ENCODE results near the gene CHSY1. TPM values are rescaled to one million over a fixed set of nuclear protein-coding genes. Genes with fewer than 3 reads are reported as not detected.
A peak's percentile ranks its signal among the peaks of the same experiment; 100 is the strongest.

CHSY1 gene
- total RNA-seq, 1 experiment from 2014 or later, result 11.4 TPM

DNA sequence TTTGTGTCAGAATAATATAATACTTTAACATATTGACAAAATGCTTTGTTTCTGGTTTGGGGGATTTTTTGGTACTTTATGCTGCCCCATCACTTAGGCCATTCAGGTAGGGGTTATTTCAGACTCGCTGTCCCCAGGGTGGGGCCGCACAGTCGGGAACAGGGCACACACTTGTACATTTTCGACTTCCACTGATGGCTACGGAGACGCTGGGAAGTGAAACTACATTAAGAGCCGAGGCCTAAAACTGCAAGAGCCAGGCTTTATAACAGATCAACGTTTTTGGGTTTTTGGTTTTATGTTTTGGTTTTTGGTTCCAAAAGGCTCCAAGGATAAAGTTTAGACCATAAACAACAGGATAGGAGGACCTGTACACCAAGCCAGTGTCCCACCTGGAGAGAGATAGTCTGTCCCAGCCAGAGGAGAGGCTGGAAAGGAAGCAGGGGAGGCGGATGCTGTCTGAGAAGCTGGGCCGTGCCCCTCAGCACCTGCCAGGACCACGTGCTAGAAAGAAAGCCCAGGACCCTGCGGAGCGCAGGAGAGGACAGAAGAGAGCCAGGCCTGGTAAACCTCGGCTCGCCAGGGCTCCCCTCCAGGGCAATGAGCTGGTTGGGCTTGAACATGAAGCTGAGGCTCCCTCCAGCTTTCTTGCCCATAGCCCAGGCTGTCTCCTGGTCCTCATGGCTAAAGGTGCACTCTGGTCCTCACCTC is 111.7 kb downstream of the CHSY1 start:
- H3K4me1 ChIP-seq (ENCODE audit: low read length), result peaks cover 16% of the 10 kb centered on the region
- DNase-seq, result peak; percentile 60
- peak overlapping the region; percentile 30 for H3K4me2 ChIP-seq (ENCODE audit: low read depth, low read length, poor library complexity, severe bottlenecking)

DNA sequence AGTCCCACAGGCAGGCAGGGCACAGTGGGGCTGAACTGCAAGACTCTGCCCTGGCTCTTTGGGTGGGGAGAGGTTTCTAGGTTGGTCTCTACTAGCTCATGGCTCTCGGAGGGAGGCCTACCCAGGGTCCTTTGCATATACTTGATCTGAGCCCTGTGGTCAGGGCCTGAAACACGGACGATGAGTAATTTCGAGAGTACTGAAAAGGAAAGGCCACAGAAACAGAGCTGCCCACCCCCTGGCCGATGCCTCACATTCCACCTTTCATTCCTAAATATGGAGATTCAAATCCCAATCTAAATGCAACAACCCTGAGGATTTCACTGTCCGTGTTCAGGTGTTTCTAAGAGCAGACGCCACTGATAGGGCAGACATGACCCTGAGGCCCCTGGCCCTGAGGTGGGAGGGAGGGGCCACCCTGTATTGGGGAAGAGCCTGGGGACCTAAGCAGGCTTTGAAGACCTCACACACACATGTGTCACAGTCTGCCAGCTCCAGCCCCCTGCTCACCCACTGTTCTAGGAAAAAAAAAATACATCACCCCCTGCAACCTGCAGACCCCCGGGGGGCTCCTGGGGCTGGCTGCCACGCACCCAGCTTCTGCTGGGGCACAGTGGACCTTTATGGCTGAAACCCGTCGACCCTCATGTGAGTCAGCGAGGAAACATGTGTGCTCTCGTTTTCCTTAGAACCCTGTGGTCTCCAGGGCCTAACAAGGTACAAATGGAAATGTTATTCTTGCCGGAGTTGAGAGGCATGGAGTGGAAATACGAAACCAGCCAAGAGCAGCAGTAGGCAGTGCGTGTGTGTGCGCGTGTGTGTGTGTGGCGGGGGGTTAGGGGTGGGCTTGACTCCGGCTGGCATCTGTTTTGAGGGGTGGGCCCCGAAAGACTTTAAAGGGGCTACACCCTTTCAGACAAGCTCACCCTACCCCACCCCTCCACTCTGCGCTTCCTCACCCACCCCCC is 112.7 kb downstream of the CHSY1 start:
- no peaks in the 10 kb centered on the region for H3K9me3 ChIP-seq (ENCODE audit: low read length)
- H4K20me1 ChIP-seq (ENCODE audit: insufficient read depth, low read depth, low read length), result no peaks in the 10 kb centered on the region
- no peaks in the 10 kb centered on the region for H3K36me3 ChIP-seq (ENCODE audit: insufficient read depth, low read length)
- peaks cover 16% of the 10 kb centered on the region for H3K4me1 ChIP-seq (ENCODE audit: low read length)
- H3K27me3 ChIP-seq (ENCODE audit: low read length), result no peaks in the 10 kb centered on the region
- H3K9ac ChIP-seq (ENCODE audit: low read length), result no peak overlapping the region
- H3K9me2 ChIP-seq (replicated peaks; ENCODE audit: insufficient read depth, low read length), result no peaks in the 10 kb centered on the region; the same call in 1 of the 2 replicates
- no peak overlapping the region for H3K4me2 ChIP-seq (ENCODE audit: low read depth, low read length, poor library complexity, severe bottlenecking)
- no peak for DNase-seq
- H3K79me2 ChIP-seq (ENCODE audit: low read length), result no peaks in the 10 kb centered on the region
- H2AFZ ChIP-seq (ENCODE audit: low read length), result no peak overlapping the region
- no peak overlapping the region for H3K27ac ChIP-seq (ENCODE audit: low read length)
- H3K4me3 ChIP-seq (ENCODE audit: low read length), result no peak overlapping the region

More for the DNA sequence above, 111.7 kb downstream of the CHSY1 start:
- Histone ChIP-seq H3K9me2 (replicated peaks; ENCODE audit: insufficient read depth, low read length) (no peaks in the 10 kb centered on the region; the same call in 1 of the 2 replicates), H3K79me2 (ENCODE audit: low read length) (no peaks in the 10 kb centered on the region), H3K9me3 (ENCODE audit: low read length) (no peaks in the 10 kb centered on the region), H3K36me3 (ENCODE audit: insufficient read depth, low read length) (no peaks in the 10 kb centered on the region), H3K9ac (ENCODE audit: low read length) (peak overlapping the region; percentile 11; the same call in 1 of the 2 replicates), H4K20me1 (ENCODE audit: insufficient read depth, low read depth, low read length) (no peaks in the 10 kb centered on the region), H3K27ac (ENCODE audit: low read length) (no peak overlapping the region), H3K4me3 (ENCODE audit: low read length) (no peak overlapping the region), H2AFZ (ENCODE audit: low read length) (peak overlapping the region; percentile 1; the same call in 1 of the 2 replicates), H3K27me3 (ENCODE audit: low read length) (no peaks in the 10 kb centered on the region)

DNA sequence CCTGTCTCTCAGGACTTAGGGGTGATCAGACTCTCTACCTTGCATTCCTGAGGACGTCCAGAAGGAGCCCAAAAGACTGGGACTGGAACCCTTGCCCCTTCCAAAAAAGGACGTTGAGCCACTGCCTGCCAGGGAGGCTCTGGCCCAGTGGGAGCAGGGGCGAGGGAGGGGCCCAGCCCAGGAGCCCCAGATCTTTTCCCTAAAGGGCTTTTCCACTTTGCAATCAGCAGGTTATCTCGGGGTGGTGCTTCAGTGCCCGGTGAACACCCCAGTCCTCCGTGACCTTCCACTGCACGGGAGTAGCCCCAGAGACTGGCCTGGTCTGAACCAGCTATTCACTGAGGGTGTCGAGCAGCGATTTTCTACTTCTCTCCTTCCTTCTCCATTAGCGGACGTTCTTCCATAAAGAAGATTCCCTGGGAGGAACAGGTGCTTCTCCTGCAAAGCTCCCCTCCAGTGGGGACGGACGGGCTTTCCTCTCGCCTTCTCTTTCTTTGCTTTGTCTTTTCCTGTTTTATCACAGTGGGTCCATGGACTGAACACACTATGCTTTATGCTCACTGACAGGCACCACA is 113.7 kb downstream of the CHSY1 start:
- no peaks in the 10 kb centered on the region for H3K9me3 ChIP-seq (ENCODE audit: low read length)
- no peak overlapping the region for H3K4me3 ChIP-seq (ENCODE audit: low read length)
- no peaks in the 10 kb centered on the region for H4K20me1 ChIP-seq (ENCODE audit: insufficient read depth, low read depth, low read length)
- peaks cover 21% of the 10 kb centered on the region for H3K4me1 ChIP-seq (ENCODE audit: low read length)
- no peaks in the 10 kb centered on the region for H3K79me2 ChIP-seq (ENCODE audit: low read length)
- H3K27me3 ChIP-seq (ENCODE audit: low read length), result no peaks in the 10 kb centered on the region
- H3K36me3 ChIP-seq (ENCODE audit: insufficient read depth, low read length), result no peaks in the 10 kb centered on the region
- no peak overlapping the region for H3K9ac ChIP-seq (ENCODE audit: low read length)
- H3K9me2 ChIP-seq (replicated peaks; ENCODE audit: insufficient read depth, low read length), result no peaks in the 10 kb centered on the region; the same call in 1 of the 2 replicates
- H3K4me2 ChIP-seq (ENCODE audit: low read depth, low read length, poor library complexity, severe bottlenecking), result no peak overlapping the region
- no peak overlapping the region for H3K27ac ChIP-seq (ENCODE audit: low read length)
- no peak overlapping the region for H2AFZ ChIP-seq (ENCODE audit: low read length)
- DNase-seq, result no peak

DNA sequence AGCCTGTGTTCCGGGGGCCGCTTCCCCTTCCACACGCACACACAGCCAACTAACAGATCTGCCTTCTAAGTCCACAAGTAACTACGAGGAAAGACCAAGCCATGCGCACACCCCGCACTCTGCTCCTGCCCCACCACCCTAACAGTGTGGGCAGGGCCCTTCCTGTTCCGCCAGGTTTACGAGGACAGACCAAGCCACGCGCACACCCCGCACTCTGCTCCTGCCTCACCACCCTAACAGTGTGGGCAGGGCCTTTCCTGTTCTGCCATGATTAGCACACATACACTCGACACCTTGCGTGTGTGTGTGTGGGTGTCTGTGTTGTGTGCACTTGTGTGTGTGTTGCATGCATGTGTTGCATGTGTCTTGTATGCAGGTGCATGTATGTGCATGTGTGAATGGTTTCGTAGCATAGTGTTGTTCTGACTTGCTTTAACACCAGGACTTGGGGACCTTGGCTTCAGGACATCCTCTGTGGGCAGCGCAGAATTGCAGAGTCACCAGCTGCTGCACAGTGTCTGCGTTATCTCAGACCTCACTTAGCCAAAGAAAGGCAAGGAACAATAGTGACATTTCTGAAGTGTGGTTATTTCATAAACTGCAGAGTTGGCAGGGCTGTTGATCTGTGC is 114.4 kb downstream of the CHSY1 start:
- DNase-seq, result no peak

DNA sequence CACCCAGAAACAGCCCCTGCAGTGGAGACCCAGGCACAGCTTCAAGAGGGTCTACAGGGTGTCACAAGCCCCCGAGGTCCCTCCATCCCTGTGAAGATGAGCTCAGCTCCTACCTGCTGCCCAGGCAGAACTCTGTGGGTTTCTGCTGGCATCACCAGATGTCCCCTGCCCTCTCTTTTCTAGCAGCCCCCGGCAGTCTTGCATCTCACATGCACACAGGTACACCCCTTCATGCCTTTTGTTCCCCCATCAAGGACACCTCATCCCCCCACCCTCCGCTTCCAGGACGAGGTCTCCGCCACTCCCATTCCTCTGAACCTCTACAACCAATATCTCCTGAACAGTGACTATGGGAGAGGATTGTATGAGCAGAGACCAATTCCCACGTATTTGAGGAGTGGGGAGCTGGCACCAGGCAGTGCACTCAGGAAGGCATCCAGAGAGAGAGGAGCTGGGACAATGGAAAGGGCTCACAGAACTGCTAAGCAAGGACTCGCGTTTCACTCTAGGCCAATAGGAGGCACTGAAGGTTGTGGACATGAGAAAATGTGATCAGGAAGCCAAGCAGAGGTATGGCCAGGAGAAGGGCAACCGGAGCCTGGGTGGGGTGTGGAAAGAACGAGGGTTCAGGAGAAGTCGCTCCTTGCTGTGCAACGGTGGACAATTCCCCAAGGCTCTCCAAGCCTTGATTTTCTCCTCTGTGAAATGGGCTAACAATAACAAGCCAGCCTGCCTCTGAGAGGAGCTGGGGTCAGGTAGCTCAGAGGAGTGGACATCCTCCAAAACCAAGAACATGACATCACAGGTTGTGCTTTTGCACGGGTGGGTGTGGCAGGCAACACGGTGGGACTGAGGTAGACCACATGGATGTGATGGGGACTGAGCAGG is 115.2 kb downstream of the CHSY1 start:
- no peak overlapping the region for H3K27ac ChIP-seq (ENCODE audit: low read length)
- H3K9ac ChIP-seq (ENCODE audit: low read length), result no peak overlapping the region
- no peak overlapping the region for H3K4me2 ChIP-seq (ENCODE audit: low read depth, low read length, poor library complexity, severe bottlenecking)
- H3K36me3 ChIP-seq (ENCODE audit: insufficient read depth, low read length), result no peaks in the 10 kb centered on the region
- H3K9me3 ChIP-seq (ENCODE audit: low read length), result no peaks in the 10 kb centered on the region
- no peaks in the 10 kb centered on the region for H3K9me2 ChIP-seq (replicated peaks; ENCODE audit: insufficient read depth, low read length)
- no peaks in the 10 kb centered on the region for H3K27me3 ChIP-seq (ENCODE audit: low read length)
- H3K4me3 ChIP-seq (ENCODE audit: low read length), result no peak overlapping the region
- peaks cover 21% of the 10 kb centered on the region for H3K4me1 ChIP-seq (ENCODE audit: low read length)
- no peaks in the 10 kb centered on the region for H4K20me1 ChIP-seq (ENCODE audit: insufficient read depth, low read depth, low read length)
- H2AFZ ChIP-seq (ENCODE audit: low read length), result no peak overlapping the region
- H3K79me2 ChIP-seq (ENCODE audit: low read length), result no peaks in the 10 kb centered on the region
- DNase-seq, result no peak

More for the DNA sequence above, 114.4 kb downstream of the CHSY1 start:
- H3K27me3 ChIP-seq (ENCODE audit: low read length), result no peaks in the 10 kb centered on the region
- no peaks in the 10 kb centered on the region; the same call in 1 of the 2 replicates for H3K9me2 ChIP-seq (replicated peaks; ENCODE audit: insufficient read depth, low read length)
- H3K27ac ChIP-seq (ENCODE audit: low read length), result no peak overlapping the region
- H3K9me3 ChIP-seq (ENCODE audit: low read length), result no peaks in the 10 kb centered on the region
- no peaks in the 10 kb centered on the region for H3K36me3 ChIP-seq (ENCODE audit: insufficient read depth, low read length)
- peaks cover 21% of the 10 kb centered on the region for H3K4me1 ChIP-seq (ENCODE audit: low read length)
- no peak overlapping the region for H3K9ac ChIP-seq (ENCODE audit: low read length)
- no peak overlapping the region for H3K4me2 ChIP-seq (ENCODE audit: low read depth, low read length, poor library complexity, severe bottlenecking)
- no peak overlapping the region for H2AFZ ChIP-seq (ENCODE audit: low read length)
- no peaks in the 10 kb centered on the region for H3K79me2 ChIP-seq (ENCODE audit: low read length)
- H4K20me1 ChIP-seq (ENCODE audit: insufficient read depth, low read depth, low read length), result no peaks in the 10 kb centered on the region
- no peak overlapping the region for H3K4me3 ChIP-seq (ENCODE audit: low read length)

DNA sequence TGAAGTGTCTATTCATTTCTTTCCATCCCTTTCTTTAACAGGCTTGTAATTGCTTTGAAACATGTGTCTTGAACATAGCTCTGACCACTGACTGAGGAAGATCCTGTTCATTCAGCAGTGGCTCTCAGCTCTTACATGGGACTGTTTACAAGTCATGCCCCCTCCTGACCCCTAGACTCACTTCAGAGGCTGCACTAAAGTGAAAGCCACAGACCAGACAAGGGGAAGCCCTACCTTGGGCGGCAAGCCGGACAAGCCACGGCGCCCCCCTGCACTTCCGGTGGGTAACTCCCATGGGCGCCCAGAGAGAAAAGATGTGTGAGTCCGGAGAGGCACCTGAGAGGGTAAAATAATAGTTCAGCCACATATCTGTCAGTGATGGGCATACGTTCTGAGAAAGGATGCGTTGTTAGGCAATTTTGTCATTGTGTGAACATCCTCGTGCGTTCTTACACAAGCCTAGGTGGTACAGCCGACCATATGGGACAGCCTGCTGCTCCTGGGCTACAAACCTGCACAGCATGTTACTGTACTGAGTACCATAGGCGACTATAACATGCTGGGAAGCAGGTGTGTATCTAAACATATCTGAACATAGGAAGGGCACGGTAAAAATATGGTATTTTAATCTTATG is 116.2 kb downstream of the CHSY1 start:
- H3K27ac ChIP-seq (ENCODE audit: low read length), result no peak overlapping the region
- no peaks in the 10 kb centered on the region for H3K27me3 ChIP-seq (ENCODE audit: low read length)
- no peaks in the 10 kb centered on the region for H3K79me2 ChIP-seq (ENCODE audit: low read length)
- H3K9ac ChIP-seq (ENCODE audit: low read length), result no peak overlapping the region
- no peak overlapping the region for H3K4me2 ChIP-seq (ENCODE audit: low read depth, low read length, poor library complexity, severe bottlenecking)
- H2AFZ ChIP-seq (ENCODE audit: low read length), result no peak overlapping the region
- DNase-seq, result no peak
- H3K4me3 ChIP-seq (ENCODE audit: low read length), result no peak overlapping the region
- no peaks in the 10 kb centered on the region for H3K36me3 ChIP-seq (ENCODE audit: insufficient read depth, low read length)
- no peaks in the 10 kb centered on the region for H4K20me1 ChIP-seq (ENCODE audit: insufficient read depth, low read depth, low read length)
- peaks cover 21% of the 10 kb centered on the region for H3K4me1 ChIP-seq (ENCODE audit: low read length)
- H3K9me3 ChIP-seq (ENCODE audit: low read length), result no peaks in the 10 kb centered on the region
- H3K9me2 ChIP-seq (replicated peaks; ENCODE audit: insufficient read depth, low read length), result no peaks in the 10 kb centered on the region

DNA sequence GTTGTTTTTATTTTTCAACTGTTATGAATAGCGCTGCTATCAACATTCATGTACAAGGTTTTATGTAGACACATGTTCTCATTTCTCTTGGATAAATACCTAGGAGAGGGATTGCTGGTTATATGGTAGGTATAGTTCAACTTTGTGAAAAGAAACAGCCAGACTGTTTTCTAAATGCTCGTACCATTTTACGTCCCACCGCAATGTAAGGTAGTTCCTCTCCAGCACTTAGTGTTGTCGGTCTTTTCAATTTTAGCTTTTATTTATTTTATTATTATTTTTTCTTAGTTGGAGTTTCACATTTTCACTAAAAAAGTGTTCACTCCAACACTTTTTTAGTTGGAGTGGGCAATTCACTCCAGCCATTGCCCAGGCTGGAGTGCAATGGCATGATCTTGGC is 117.1 kb downstream of the CHSY1 start:
- Histone ChIP-seq H3K9ac (ENCODE audit: low read length) (no peak overlapping the region), H3K27ac (ENCODE audit: low read length) (no peak overlapping the region), H3K4me3 (ENCODE audit: low read length) (no peak overlapping the region), H3K79me2 (ENCODE audit: low read length) (no peaks in the 10 kb centered on the region), H3K9me3 (ENCODE audit: low read length) (no peaks in the 10 kb centered on the region), H3K27me3 (ENCODE audit: low read length) (no peaks in the 10 kb centered on the region), H3K9me2 (replicated peaks; ENCODE audit: insufficient read depth, low read length) (no peaks in the 10 kb centered on the region), H3K4me1 (ENCODE audit: low read length) (peaks cover 18% of the 10 kb centered on the region), H3K36me3 (ENCODE audit: insufficient read depth, low read length) (no peaks in the 10 kb centered on the region), H2AFZ (ENCODE audit: low read length) (no peak overlapping the region), H3K4me2 (ENCODE audit: low read depth, low read length, poor library complexity, severe bottlenecking) (no peak overlapping the region), H4K20me1 (ENCODE audit: insufficient read depth, low read depth, low read length) (no peaks in the 10 kb centered on the region)
- no peak for DNase-seq

Measured in Karpas-422 (cell line).